NCI-H1105 treated with DMSO at 0.1 percent for 48 hours (cell line): ENCODE measurements around the gene PARP14.
"Not testable (repeated sequence)": the region's sequence is repeated elsewhere in the genome, so short reads cannot be mapped to it uniquely, and the experiment has no call there.

Experiments
- DNase-seq: peaks from one replicate; lab custom pipeline; 2025; lab: John Stamatoyannopoulos, UW

PARP14 gene

DNA sequence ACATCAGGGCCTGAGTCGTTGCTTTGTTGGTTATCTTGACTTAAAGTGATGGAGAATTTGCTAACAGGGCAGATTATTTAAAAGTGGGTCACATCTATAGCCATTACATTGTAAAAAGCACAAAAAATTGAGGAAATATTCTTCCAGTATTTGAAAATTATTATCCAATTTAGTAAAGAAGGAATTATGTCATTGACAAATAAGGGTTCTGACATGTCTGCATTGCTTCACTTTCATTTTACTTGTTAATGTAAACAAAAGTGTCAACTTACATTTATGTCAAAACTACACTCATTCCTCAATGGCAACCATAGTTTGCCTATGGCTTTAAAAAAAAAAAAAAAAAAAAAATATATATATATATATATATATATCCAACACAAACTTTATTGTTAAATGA lies 3.4 kb upstream of the PARP14 start:
- no peak for DNase-seq

DNA sequence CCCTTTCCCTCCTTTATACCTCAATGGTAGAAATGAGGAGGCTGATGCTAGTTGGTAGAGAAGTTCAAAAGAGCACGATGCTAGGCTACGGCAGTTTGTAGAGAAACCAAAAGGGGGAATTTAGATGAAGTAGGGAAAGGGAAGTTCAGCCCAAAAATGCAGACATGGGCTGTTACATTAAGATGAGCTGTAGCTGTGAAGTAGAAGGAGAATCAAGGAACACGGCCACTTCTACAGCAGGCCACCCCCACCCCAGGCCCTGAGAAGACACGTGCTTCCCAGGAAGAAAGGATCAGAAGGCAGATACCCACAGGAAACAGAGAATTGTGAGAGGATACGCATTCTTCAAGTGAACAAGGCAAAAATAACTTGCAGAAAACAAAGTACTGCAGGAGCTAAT lies 2.1 kb upstream of the PARP14 start:
- DNase-seq: no peak

DNA sequence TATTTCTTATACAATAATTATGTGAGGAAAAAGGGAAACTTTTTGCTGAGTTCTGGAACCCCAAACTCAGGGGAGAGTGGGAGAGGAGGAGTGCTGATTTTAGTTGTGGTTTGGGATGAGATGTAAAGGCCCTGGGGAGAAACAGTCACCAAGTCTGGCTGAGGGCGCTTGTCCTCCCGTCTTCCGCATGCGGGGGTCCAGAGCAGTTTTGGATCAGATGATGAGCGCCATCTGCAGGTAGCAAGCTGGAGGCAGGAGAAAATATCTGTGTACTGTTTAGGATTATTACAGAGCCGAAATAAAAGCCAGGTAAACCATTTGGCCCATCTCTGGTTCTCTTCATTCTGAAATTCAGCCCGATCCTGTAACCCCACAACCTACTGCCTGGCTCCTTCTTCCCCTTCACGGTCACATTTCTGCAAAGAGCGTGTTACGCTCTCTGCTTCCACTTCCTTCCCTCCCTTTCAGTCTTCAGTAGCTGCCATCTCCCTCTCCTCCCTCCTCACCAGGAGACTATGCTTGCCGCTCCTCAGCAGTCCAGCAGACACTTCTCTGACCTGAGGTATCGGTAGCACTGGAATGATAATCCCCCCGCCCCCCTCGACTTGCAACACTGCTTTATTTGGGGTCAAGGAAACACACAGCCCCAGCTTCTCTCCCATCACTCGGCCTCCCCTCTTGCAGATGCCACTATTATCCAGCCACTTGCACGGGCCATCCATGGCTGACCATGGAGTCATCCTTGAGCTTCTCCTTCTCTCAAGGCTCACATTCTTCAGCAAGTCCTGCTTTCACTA lies 1.4 kb upstream of the PARP14 start:
- DNase-seq: peak; percentile 90

DNA sequence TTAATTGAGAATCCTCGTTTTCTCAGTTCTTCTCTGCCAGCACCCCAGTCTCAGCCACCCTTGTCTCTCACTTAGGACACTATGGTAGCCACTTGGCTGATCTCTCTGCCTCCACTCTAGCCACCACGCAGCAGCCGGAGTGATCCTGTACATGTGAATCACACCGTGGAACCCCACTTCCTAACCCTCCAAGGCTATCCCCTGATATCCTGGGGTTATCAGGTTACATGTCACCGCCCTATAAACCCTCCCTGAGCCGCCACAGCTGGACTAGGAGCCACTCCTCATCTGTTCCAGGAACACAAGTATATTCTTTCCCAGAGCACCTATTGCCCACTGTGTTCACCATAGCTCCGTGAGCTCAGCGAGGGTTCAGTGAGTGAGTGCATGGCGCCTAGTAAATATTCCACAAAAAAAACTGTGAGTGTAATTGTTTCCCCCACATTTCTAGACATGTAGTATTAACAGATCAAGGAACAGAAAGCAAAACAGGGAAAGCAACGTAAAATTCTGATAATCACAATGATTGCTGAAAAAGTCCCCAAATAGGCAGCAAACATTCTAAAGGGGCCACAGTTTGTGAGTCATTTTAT lies 661 bp upstream of the PARP14 start:
- DNase-seq: peak; percentile 58

DNA sequence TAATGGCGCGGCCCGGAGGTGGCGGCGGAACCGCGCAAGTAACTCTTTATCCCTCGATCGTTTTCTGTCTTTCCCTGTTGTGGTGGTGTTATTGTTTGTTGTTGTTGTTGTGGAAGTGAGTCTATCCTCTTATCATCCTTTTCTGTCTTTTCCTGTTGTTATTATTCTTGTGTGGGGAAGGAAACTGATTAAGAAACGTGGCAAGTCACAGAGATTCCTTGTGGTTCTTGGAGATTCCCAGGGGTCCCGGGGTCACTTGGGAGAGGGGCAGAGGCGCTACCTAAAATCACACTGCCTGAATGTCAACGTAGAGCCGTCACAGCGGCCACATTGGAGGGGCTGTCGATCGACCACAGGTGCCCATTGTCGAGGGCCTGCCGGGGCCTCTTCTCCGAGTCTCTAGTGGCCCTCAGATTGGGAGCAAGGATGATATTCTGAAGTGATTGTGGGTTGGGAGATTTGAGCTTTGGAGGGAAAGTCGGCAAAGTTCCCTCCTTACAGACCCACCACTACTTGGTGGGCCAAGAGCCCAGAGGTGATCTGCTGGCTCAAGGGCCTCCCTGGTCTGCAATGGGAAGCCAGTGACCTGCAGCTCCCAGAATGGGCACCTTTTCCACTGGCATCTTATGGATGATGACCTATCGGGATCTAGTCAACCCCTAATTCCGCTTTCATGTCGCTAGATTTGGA lies 790 bp downstream of the PARP14 start:
- no peak for DNase-seq

DNA sequence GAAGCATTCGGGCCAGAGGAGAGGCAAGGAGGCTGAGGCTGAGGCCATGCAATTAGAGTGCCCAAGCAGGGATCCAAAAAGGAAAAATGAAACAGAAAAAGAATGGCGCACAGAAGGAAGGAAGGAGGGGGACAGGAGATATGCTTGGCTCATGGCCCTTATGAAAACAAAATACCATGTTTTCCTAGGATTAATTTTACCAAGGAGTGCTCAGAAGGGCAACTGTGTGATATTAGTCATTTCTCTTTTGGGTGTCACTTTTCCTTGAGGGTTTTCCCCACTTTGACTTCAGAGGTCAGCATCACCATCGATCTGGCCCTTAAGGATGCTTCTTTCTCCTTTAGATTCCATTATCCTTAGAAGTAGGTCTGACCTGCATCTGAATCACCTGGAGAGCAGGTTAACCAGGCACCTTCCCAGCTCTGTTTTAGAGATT lies 1.4 kb downstream of the PARP14 start:
- no peak for DNase-seq

DNA sequence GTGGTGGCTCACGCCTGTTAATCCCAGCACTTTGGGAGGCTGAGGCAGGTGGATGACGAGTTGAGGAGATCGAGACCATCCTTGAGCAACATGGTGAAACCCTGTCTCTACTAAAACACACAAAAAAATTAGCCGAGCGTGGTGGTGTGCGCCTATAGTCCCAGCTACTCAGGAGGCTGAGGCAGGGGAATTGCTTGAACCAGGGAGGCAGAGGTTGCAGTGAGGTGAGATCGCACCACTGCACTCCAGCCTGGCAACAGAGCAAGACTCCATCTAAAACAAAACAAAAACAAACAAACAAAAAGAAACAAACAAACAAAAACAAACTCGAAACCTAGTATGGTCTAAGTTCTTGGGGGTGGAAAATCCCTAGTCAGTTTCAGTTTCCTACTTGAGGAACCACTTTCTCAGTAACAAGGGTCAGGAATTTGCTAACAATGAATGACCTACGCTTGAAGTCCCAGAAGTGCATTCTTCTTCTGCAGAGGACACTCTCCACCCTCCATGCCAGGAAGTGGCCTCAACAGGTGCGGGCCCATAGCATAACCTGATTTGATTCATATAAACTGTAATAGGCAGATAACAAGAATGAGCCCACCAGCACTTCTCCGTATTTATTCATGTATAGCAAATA lies 2.3 kb downstream of the PARP14 start:
- DNase-seq: not testable (repeated sequence)

DNA sequence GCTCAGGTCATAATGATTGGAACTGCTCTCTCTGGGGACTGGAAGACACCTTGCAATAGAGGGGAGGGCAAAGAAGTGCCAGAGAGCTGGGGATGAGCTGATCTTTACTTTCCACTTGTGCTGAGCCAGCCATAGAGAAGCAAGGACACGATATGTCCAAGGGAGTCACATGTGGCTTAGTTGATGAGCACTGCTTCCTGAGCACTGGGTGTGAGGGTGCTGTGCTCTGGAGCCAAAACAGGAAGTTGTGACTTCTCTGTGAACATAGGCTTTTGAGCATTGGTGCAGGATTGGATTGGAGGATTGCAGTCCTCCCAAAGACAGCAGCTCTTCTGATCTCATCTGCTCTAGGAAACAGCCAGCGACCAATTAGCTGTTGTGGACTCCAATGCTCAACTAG lies 6.7 kb downstream of the PARP14 start:
- no peak for DNase-seq

DNA sequence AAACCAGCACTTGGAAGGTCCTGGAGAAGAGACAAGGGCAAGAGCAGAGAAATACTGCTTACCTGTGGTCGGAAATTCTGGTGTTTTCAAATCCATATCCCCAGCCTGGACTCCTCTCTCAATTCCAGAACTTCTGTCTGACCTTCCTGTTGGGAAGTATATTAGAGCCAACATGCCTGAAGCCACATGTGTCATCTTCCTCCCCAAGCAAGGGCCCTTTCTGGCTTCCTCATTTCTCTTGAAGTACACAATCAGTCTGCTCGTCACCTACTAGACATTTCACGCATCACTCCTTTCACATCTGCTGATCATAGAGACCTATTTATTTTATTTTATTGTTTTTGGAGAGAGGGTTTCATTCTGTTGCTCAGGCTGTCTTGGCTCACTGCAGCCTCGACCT lies 8.4 kb downstream of the PARP14 start:
- no peak for DNase-seq

DNA sequence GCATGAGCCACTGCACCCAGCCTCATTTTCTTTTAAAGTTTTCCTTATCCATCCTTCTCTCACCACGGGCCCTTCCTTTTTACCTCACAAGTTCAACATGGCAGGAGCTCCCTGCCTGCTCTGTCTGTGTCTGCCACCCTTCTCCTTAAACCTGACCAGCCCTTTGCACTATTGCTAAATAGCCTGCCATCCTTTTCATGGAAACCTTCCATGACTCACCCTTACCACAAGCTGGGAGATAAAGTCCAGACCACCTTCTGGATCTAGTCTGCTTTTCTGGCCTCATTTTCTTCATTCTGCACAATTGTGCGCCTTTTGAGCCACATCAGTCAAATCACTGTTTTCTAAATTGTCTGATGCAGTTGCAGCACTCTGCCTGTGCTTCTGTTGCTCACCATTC lies 8.9 kb downstream of the PARP14 start:
- DNase-seq: no peak

DNA sequence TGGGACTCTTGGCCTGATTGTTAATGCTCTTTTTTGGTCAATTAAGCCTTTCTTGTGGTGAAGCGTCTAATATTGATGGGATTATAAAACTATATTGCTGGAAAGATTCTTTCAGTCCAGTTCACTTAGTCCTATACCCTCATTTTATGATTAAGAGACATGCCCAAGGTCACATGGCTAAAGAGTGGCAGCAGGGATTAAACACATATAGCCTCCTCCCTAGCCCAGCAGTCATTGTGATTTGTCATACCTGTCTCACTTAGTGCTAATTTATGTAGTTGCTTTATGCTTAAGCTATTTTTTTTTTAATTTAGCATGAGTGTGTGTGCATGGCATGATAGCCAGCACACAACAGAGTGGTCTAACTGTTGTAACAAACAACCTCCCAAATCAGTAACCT lies 9.5 kb downstream of the PARP14 start:
- DNase-seq: no peak

DNA sequence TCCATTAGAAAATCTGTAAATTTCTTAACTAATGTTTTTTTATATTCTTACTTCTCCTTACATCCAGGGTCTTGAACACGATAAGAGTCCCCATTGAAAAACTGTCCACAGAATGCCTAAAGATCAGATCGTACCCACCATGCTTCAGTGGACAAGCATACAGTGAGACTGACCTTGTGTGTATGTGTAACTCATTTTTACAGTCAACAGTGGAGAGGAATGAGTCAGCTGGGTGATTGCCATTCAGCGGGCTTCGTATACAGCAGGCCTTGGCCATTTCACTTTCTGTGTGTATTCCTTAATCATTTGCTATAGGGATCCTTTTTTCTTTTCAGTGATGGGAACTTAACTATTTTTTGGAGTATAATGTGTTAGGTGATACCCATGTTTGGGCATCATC lies 10.6 kb downstream of the PARP14 start:
- no peak for DNase-seq

DNA sequence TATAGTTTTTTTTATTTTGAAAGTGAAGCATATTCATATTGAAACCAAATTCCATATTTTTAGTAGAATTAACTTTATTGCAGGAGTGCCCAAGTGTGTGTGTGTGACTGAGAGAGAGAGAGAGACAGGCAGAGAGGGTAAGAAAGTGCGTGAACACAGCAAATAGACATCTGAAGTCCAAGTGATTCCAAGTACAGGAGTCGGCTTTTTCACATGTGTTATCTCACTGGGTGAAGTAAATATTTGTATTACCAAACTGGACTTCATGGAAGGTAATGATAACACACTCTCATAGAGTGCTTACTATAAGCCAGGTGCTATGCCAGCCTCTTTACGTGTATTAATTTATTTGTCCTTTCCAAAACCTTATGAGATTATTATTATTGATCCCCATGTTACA lies 12.0 kb downstream of the PARP14 start:
- no peak for DNase-seq

DNA sequence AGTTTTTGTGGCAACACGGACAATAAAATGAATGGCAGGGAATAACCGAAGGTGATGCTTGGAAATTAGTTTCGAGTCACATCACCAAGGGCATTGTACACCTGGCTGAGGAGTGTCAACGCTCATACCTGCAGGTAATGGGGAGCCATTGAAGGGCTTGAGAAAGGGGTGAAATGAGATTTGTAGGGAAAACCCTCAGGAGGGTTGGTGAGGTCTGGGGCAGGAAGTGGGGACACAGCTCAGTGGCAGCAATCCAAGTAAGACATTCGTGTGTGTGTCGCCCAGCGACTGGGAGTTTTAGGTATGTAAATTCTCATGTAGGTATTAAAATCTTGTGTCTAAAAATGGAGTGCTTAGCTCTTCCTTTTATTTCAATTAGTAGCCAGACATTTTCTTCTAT lies 14.3 kb downstream of the PARP14 start:
- DNase-seq: no peak

DNA sequence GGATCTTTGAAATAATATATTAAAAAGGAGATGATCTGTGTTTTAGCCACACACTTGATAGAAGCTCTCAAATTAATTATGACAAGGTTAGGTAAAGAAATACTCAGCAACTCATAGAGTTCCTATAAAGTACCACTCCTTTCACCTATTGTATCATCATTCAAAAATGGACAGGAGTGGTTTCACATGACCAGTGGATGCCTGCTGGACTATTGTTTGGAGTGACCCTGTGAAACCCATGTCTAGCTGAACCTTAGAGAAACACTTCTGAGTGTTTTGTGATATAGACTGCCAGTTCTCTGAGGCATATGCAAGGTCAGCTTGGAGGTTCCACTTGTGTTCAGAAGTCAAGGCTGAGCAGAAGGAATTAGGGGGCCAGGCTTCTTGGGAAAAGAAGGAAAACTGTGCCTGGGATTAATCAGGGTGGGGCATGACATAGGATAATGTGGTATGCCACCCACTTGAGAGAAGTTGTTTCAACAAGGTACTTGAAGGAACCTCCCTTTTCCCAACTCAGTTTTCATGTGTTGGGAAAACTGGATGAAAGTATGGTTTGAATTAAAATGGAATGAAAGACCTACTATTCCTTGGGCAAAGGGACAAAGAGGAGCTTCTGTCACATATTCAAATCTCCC lies 15.4 kb downstream of the PARP14 start:
- no peak for DNase-seq

DNA sequence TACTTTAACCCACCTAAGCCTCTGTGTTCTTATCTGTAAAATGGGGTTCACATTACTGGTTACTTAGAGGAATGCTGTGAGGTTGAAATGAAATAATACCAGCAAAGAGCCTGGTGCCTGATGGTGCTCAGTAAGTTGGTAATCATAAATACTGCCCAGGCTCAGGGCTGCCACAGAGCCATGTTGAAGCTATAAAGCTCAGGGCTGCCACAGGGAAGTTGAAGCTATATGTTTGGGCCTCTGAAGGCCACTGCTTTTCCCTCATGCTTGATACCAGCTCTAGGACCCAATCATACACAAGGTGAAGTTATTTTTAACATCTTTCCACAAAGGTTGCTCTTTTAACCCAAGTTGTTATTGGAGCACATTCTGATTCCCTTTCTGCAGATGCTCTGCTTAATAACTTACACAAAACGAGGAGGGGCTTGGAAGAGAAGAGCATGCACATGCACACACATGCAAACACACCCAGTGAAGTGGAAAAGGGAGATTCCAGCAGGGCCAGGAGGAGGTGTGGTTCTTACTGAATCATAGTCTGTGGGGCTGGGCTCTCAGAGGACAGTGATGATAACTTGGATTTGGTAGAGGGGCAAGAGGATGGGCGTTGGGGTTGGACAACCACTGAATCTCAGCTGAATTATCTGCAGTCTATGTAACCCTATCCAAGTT lies 17.4 kb downstream of the PARP14 start:
- DNase-seq: no peak

DNA sequence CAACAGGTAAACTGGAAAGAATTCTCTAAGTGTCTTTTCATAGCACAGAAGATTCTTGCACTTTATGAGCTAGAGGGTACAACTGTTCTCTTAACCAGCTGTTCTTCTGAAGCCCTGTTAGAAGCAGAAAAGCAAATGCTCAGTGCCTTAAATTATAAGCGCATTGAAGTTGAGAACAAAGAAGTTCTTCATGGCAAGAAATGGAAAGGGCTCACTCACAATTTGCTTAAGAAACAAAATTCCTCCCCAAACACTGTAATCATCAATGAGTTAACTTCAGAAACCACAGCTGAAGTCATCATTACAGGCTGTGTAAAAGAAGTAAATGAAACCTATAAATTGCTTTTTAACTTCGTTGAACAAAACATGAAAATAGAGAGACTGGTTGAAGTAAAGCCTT lies 19.6 kb downstream of the PARP14 start:
- DNase-seq: no peak

DNA sequence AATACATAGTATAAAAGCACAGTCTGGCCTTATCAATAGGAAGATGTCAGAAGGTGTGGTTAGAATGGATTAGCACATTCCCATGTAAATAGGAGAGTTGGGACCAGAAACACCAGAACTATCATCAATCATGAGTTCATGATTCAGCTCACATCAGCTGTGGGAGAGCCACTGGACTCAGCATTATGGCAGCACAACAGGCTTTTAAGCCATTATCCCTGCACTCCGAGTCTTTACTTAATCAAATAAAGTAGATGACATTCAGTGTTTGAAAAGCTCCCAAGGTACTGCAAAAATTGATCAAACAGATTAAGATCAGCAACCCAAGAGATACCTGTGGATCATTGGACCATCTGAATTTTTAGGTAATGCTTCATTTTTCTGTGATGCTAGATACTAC lies 24.7 kb downstream of the PARP14 start:
- no peak for DNase-seq

DNA sequence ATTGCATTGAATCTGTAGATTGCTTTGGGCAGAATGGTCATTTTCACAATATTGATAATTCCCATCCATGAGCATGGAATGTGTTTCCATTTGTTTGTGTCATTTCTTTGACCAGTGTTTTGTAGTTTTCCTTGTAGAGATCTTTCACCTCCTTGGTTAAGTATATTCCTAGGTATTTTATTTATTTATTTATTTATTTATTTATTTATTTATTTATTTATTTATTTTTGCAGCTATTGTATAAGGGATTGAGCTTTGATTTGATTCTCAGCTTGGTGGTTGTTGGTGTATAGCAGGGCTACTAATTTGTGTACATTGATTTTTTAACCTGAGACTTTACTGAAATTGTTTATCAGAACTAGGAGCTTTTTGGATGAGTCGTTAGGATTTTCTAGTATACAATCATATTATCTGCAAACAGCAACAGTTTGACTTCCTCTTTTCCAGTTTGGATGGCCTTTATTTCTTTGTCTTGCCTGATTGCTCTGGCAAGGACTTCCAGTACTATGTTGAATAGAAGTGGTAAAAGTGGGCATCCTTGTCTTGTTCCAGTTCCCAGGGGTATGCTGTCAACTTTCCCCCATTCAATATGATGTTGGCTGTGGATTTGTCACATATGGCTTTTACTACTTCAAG lies 30.1 kb downstream of the PARP14 start:
- DNase-seq: not testable (repeated sequence)

DNA sequence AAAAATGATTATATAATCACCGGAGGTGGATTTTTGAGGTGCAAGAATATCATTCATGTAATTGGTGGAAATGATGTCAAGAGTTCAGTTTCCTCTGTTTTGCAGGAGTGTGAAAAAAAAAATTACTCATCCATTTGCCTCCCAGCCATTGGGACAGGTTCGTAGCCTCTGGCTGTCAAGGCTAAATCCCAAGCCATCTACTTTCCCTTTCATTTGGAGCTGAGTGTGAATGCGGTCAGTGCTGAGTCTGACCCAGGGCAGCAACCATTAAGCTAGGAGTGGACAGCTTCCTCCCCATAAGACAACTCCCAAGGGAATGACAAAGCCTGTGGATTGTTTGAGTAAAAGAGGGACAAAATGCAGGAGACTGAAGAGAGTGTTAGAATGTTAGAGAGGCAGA lies 33.6 kb downstream of the PARP14 start:
- no peak for DNase-seq

DNA sequence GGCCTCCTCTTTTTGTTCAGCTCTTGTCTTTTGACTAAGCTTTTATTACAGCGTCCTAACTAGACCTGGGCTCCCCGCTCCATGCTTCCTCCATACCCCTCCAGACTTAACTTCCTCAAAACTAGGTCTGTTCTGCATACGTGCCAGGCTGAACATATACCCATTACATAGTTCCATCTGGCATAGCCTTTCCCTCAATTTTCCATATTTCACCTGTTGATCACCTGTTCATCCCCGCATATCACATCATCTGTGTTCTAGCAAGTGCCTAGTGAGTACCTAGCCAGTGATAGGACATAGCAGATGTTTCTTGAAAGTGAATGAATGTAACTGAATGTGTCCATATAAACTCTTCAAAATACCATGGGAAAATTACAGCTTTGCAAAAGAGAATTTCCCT lies 36.0 kb downstream of the PARP14 start:
- DNase-seq: no peak
